B cell (primary cell): ENCODE data around the gene PPP1R27.

Experiments
- CTCF ChIP-seq: fragments of 200-600 bp; IDR thresholded peaks from one replicate; pipeline ENCODE4 v1.8.0; 2022; ENCODE audit warnings: antibody characterized with exemption, mild to moderate bottlenecking
- EZH2 ChIP-seq: IDR thresholded peaks from 2 replicates; pipeline ENCODE4 v1.6.1; 2012; ENCODE audit warnings: borderline replicate concordance, low read depth, mild to moderate bottlenecking, moderate library complexity, low read length; ENCODE audit not compliant: insufficient read depth, poor library complexity, severe bottlenecking

GRCh38 chr17:81802856-81803643, 31.8 kb downstream of the PPP1R27 start:
- TF ChIP-seq CTCF, result no peak
- TF ChIP-seq EZH2, result no peak
